Endodermal cell (in vitro differentiated cells): ENCODE results near the gene C1GALT1. TPM values are rescaled to one million over a fixed set of nuclear protein-coding genes. Genes with fewer than 3 reads are reported as not detected.

Experiments
- DNase-seq: peaks from one replicate; pipeline ENCODE4 v3.0.0-alpha.2; 2017
- H3K27ac ChIP-seq: 2 replicates; pipeline ENCODE4 v1.5.1; 2013; ENCODE audit warnings: mild to moderate bottlenecking, low read depth, low read length, moderate library complexity
- H3K27me3 ChIP-seq: 2 replicates; pipeline ENCODE4 v1.6.1; 2013; ENCODE audit warnings: mild to moderate bottlenecking, low read length, moderate library complexity; ENCODE audit not compliant: insufficient read depth, control insufficient read depth, poor library complexity, severe bottlenecking
- H3K36me3 ChIP-seq: 2 replicates; pipeline ENCODE4 v1.7.0; 2013; ENCODE audit warnings: mild to moderate bottlenecking, low read length, moderate library complexity; ENCODE audit not compliant: control insufficient read depth, insufficient read depth
- H3K4me1 ChIP-seq: one replicate; pipeline ENCODE4 v1.7.0; 2013; ENCODE audit warnings: low read length; ENCODE audit not compliant: control insufficient read depth, insufficient read depth
- H3K4me3 ChIP-seq: 2 replicates; pipeline ENCODE4 v1.5.1; 2013; ENCODE audit warnings: mild to moderate bottlenecking, low read length, moderate library complexity
- H3K9ac ChIP-seq: 2 replicates; pipeline ENCODE4 v1.6.1; 2013; ENCODE audit warnings: mild to moderate bottlenecking, low read length, moderate library complexity; ENCODE audit not compliant: poor library complexity, severe bottlenecking; ENCODE audit errors: extremely low read depth
- H3K9me3 ChIP-seq: 2 replicates; pipeline ENCODE4 v1.6.1; 2013; ENCODE audit warnings: mild to moderate bottlenecking, low read length, moderate library complexity; ENCODE audit not compliant: control insufficient read depth
- H3K27ac Mint-ChIP-seq: 2 replicates; pipeline ENCODE4 v1.8.0; 2020; ENCODE audit warnings: mixed read lengths
- H3K27me3 Mint-ChIP-seq: 2 replicates; pipeline ENCODE4 v1.8.0; 2021; ENCODE audit warnings: mild to moderate bottlenecking, mixed read lengths; ENCODE audit not compliant: insufficient read depth
- H3K36me3 Mint-ChIP-seq: 2 replicates; pipeline ENCODE4 v1.8.0; 2020; ENCODE audit warnings: low read depth, mixed read lengths
- H3K4me1 Mint-ChIP-seq: 2 replicates; pipeline ENCODE4 v1.8.0; 2020; ENCODE audit warnings: mixed read lengths
- H3K4me3 Mint-ChIP-seq: 2 replicates; pipeline ENCODE4 v1.8.0; 2020; ENCODE audit warnings: mild to moderate bottlenecking, moderate library complexity, mixed read lengths
- H3K9me3 Mint-ChIP-seq: 2 replicates; pipeline ENCODE4 v1.8.0; 2020; ENCODE audit warnings: mild to moderate bottlenecking, mixed read lengths
- CTCF ChIP-seq: fragments of 200-600 bp; sonication (generic); conservative IDR thresholded peaks from 2 replicates; pipeline ENCODE4 v1.5.0; 2021; ENCODE audit warnings: antibody characterized with exemption, mild to moderate bottlenecking
- WGBS, 2 experiments: methylation state at CpG; one replicate each; pipeline versions ENCODE4 v1.1.5 to v1.1.7; 2013; ENCODE audit warnings: missing lambda C conversion rate in 2 of 2, mixed read lengths in 1 of 2; ENCODE audit not compliant: insufficient coverage in 1 of 2, insufficient read length in 1 of 2; 5-methylcytosine and 5-hydroxymethylcytosine counted together
- total RNA-seq, 2 donors: library from RNA; stranded (reverse); fragmentation: NEBNext Ultra II Directional in 1 of 2; extraction: Animal tissue kit (Norgen Biotek cat#: 25700) in 1 of 2; gene quantifications; 2 replicates in 1 of 2; 3 replicates in 1 of 2; pipeline ENCODE4 v1.2.1, GENCODE V29; 2021

Gene C1GALT1
- total RNA-seq, 2 donors from 2014 or later: 65.7 to 132 TPM

- peaks cover 35% of the 10 kb centered on the region for H3K9me3 ChIP-seq
- H3K9ac ChIP-seq: no peak overlapping the region
- peaks cover 29% of the 10 kb centered on the region for H3K36me3 ChIP-seq
- H3K27ac Mint-ChIP-seq: peak overlapping the region; percentile 83
- no peaks in the 10 kb centered on the region for H3K27me3 Mint-ChIP-seq
- WGBS, 2 experiments: 72 to 79% methylated on average over 9 to 15 of the region's 15 CpGs
- H3K4me3 ChIP-seq: peak overlapping the region; percentile 41
- no peaks in the 10 kb centered on the region for H3K4me1 ChIP-seq
- H3K27ac ChIP-seq: no peak overlapping the region
- H3K36me3 Mint-ChIP-seq: peaks cover 22% of the 10 kb centered on the region
- H3K27me3 ChIP-seq: no peaks in the 10 kb centered on the region
- no peak for TF ChIP-seq CTCF
- DNase-seq: peak; percentile 72
- H3K4me1 Mint-ChIP-seq: peaks cover 40% of the 10 kb centered on the region
- H3K9me3 Mint-ChIP-seq: peaks cover 33% of the 10 kb centered on the region
- peak overlapping the region; percentile 1 for H3K4me3 Mint-ChIP-seq
Measured at GRCh38 chr7:7201578-7202374, 19.4 kb downstream of the C1GALT1 start.

GRCh38 chr7:7202375-7202720 lies 20.0 kb downstream of the C1GALT1 start:
- WGBS, 2 experiments: 94% methylated on average over 1 of the region's 1 CpG; no CpG with 5 or more reads in 1 of the 2 experiments
- H3K9ac ChIP-seq: no peak overlapping the region
- no peaks in the 10 kb centered on the region for H3K27me3 ChIP-seq
- Mint-ChIP-seq H3K36me3 (peaks cover 16% of the 10 kb centered on the region), H3K4me3 (no peak overlapping the region), H3K27me3 (no peaks in the 10 kb centered on the region), H3K4me1 (peaks cover 45% of the 10 kb centered on the region), H3K27ac (peak overlapping the region; percentile 83), H3K9me3 (peaks cover 27% of the 10 kb centered on the region)
- no peak for TF ChIP-seq CTCF
- DNase-seq: no peak
- H3K36me3 ChIP-seq: peaks cover 29% of the 10 kb centered on the region
- peaks cover 31% of the 10 kb centered on the region for H3K9me3 ChIP-seq
- peak overlapping the region; percentile 41 for H3K4me3 ChIP-seq
- H3K4me1 ChIP-seq: no peaks in the 10 kb centered on the region
- H3K27ac ChIP-seq: no peak overlapping the region

GRCh38 chr7:7203813-7204575 lies 21.6 kb downstream of the C1GALT1 start:
- H3K27me3 Mint-ChIP-seq: no peaks in the 10 kb centered on the region
- H3K9me3 Mint-ChIP-seq: peaks cover 19% of the 10 kb centered on the region
- 86 to 100% methylated on average over 1 of the region's 1 CpG for WGBS, 2 experiments
- no peaks in the 10 kb centered on the region for H3K4me1 ChIP-seq
- H3K36me3 ChIP-seq: peaks cover 29% of the 10 kb centered on the region
- H3K27me3 ChIP-seq: no peaks in the 10 kb centered on the region
- H3K4me1 Mint-ChIP-seq: peaks cover 50% of the 10 kb centered on the region
- H3K4me3 Mint-ChIP-seq: no peak overlapping the region
- no peak for TF ChIP-seq CTCF
- H3K27ac ChIP-seq: no peak overlapping the region
- H3K9me3 ChIP-seq: peaks cover 31% of the 10 kb centered on the region
- H3K9ac ChIP-seq: no peak overlapping the region
- H3K4me3 ChIP-seq: no peak overlapping the region
- no peak for DNase-seq
- no peak overlapping the region for H3K27ac Mint-ChIP-seq
- H3K36me3 Mint-ChIP-seq: peaks cover 12% of the 10 kb centered on the region
